HEK293T (cell line): ENCODE results near the gene RTP5.

ENCODE experiments used
- CTCF ChIA-PET: fragments of 350-600 bp; formaldehyde crosslinking; extraction: SDS; loops from one replicate; lab custom pipeline; 2021; ENCODE audit warnings: antibody characterized with exemption, inconsistent platforms; lab: Yijun Ruan, JAX
- POLR2A ChIA-PET: fragments of 350-600 bp; formaldehyde crosslinking; extraction: SDS; loops from one replicate; lab custom pipeline; 2020; ENCODE audit warnings: antibody characterized with exemption, inconsistent platforms; lab: Yijun Ruan, JAX
- DNase-seq: peaks from one replicate; pipeline ENCODE4 v3.0.0; 2012; ENCODE audit warnings: mixed read lengths; ENCODE audit errors: extremely low spot score
- ARNT ChIP-seq: fragments of 450-650 bp; IDR thresholded peaks from 2 replicates; pipeline ENCODE4 v1.6.1; 2017; ENCODE audit warnings: mild to moderate bottlenecking
- BHLHE40 ChIP-seq: fragments of 450-650 bp; IDR thresholded peaks from 2 replicates; pipeline ENCODE4 v1.6.1; 2016; ENCODE audit warnings: mild to moderate bottlenecking, moderate library complexity, borderline replicate concordance
- CTBP1 ChIP-seq: fragments of 450-650 bp; IDR thresholded peaks from 2 replicates; pipeline ENCODE4 v1.6.1; 2016; ENCODE audit warnings: borderline replicate concordance
- ELF4 ChIP-seq: fragments of 450-650 bp; IDR thresholded peaks from 2 replicates; pipeline ENCODE4 v1.6.1; 2017; ENCODE audit warnings: antibody characterized with exemption
- FOXA1 ChIP-seq: fragments of 450-650 bp; IDR thresholded peaks from 2 replicates; pipeline ENCODE4 v1.6.1; 2016; ENCODE audit warnings: mild to moderate bottlenecking
- FOXK2 ChIP-seq: fragments of 450-650 bp; IDR thresholded peaks from 2 replicates; pipeline ENCODE4 v1.6.1; 2016; ENCODE audit warnings: mild to moderate bottlenecking
- FOXM1 ChIP-seq: fragments of 450-650 bp; IDR thresholded peaks from 2 replicates; pipeline ENCODE4 v1.6.1; 2017; ENCODE audit warnings: mild to moderate bottlenecking, borderline replicate concordance
- HDGF ChIP-seq: fragments of 450-650 bp; IDR thresholded peaks from 2 replicates; pipeline ENCODE4 v1.6.1; 2017; ENCODE audit warnings: antibody characterized with exemption, borderline replicate concordance
- L3MBTL2 ChIP-seq: fragments of 450-650 bp; conservative IDR thresholded peaks from 2 replicates; pipeline ENCODE4 v1.6.1; 2016; ENCODE audit warnings: mild to moderate bottlenecking
- LEF1 ChIP-seq: fragments of 450-650 bp; IDR thresholded peaks from 2 replicates; pipeline ENCODE4 v1.6.1; 2017; ENCODE audit warnings: mild to moderate bottlenecking, borderline replicate concordance
- NFRKB ChIP-seq: fragments of 450-650 bp; IDR thresholded peaks from 2 replicates; pipeline ENCODE4 v1.6.1; 2016; ENCODE audit warnings: mild to moderate bottlenecking, moderate library complexity
- PKNOX1 ChIP-seq: fragments of 450-650 bp; IDR thresholded peaks from 2 replicates; pipeline ENCODE4 v1.6.1; 2016
- SP1 ChIP-seq: fragments of 450-650 bp; IDR thresholded peaks from 2 replicates; pipeline ENCODE4 v1.6.1; 2017
- SUZ12 ChIP-seq: fragments of 450-650 bp; IDR thresholded peaks from 2 replicates; pipeline ENCODE4 v1.6.1; 2016; ENCODE audit warnings: mild to moderate bottlenecking
- TARDBP ChIP-seq: fragments of 450-650 bp; IDR thresholded peaks from 2 replicates; pipeline ENCODE4 v1.6.1; 2016
- ZNF384 ChIP-seq: fragments of 450-650 bp; IDR thresholded peaks from 2 replicates; pipeline ENCODE4 v1.6.1; 2016

The RTP5 gene

GRCh38 chr2:241841181-241842066 lies 28.1 kb upstream of the RTP5 start:
- TF ChIP-seq ZNF384: no peak
- no peak for TF ChIP-seq HDGF
- TF ChIP-seq PKNOX1: no peak
- no peak for TF ChIP-seq LEF1
- TF ChIP-seq FOXK2: no peak
- no peak for TF ChIP-seq FOXA1
- no peak for TF ChIP-seq SUZ12
- no peak for TF ChIP-seq FOXM1
- TF ChIP-seq NFRKB: no peak
- no peak for TF ChIP-seq ELF4
- TF ChIP-seq L3MBTL2: no peak
- no peak for TF ChIP-seq CTBP1
- ChIA-PET CTCF (no interaction called here), POLR2A (no interaction called here)
- no peak for DNase-seq

GRCh38 chr2:241842067-241842415 lies 27.5 kb upstream of the RTP5 start:
- POLR2A ChIA-PET: no interaction called here
- CTCF ChIA-PET: no interaction called here
- no peak for TF ChIP-seq SUZ12
- TF ChIP-seq NFRKB: no peak
- no peak for TF ChIP-seq BHLHE40
- TF ChIP-seq ZNF384: no peak
- TF ChIP-seq ARNT: no peak
- DNase-seq: no peak

GRCh38 chr2:241842620-241843211 lies 26.8 kb upstream of the RTP5 start:
- ChIA-PET POLR2A (no interaction called here), CTCF (no interaction called here)
- no peak for DNase-seq
- TF ChIP-seq SUZ12: no peak
- TF ChIP-seq NFRKB: no peak
- TF ChIP-seq TARDBP: no peak
- no peak for TF ChIP-seq FOXA1
- TF ChIP-seq L3MBTL2: no peak
- no peak for TF ChIP-seq FOXM1
- no peak for TF ChIP-seq BHLHE40
- TF ChIP-seq HDGF: no peak
- TF ChIP-seq ZNF384: no peak
- TF ChIP-seq FOXK2: no peak
- TF ChIP-seq ARNT: no peak
- no peak for TF ChIP-seq CTBP1
- no peak for TF ChIP-seq ELF4

GRCh38 chr2:241843321-241844065 lies 26.0 kb upstream of the RTP5 start:
- ChIA-PET CTCF (no interaction called here), POLR2A (no interaction called here)
- DNase-seq: no peak
- no peak for TF ChIP-seq PKNOX1
- no peak for TF ChIP-seq FOXA1
- no peak for TF ChIP-seq NFRKB
- TF ChIP-seq L3MBTL2: no peak
- no peak for TF ChIP-seq FOXM1
- TF ChIP-seq HDGF: no peak
- TF ChIP-seq ARNT: no peak
- no peak for TF ChIP-seq ELF4
- no peak for TF ChIP-seq SUZ12
- TF ChIP-seq SP1: no peak
- no peak for TF ChIP-seq LEF1
- TF ChIP-seq BHLHE40: no peak
- TF ChIP-seq FOXK2: no peak
- TF ChIP-seq TARDBP: no peak

GRCh38 chr2:241844066-241844728 lies 25.3 kb upstream of the RTP5 start:
- TF ChIP-seq BHLHE40 (no peak), PKNOX1 (peak; percentile 68), FOXK2 (no peak), LEF1 (peak; percentile 76; the same call in 1 of the 2 replicates), FOXA1 (no peak)
- ChIA-PET CTCF (interaction anchor here (0.6 kb wide), 1 partner anchor 982 kb away, joined by 3 read pairs; no protein-coding TSS in a partner anchor), POLR2A (no interaction called here)
- DNase-seq: peak; percentile 77
